Stimulated activated CD4-positive, alpha-beta T cell treated with anti-CD3 and anti-CD28 coated beads, TNF-alpha, amount 100 ng/mL, for 24 hours (primary cell): ENCODE results near the gene C9orf152.
"Not testable (repeated sequence)": the region's sequence is repeated elsewhere in the genome, so short reads cannot be mapped to it uniquely, and the experiment has no call there.

ENCODE experiments used
- DNase-seq, 3 experiments: peaks; one replicate each; pipeline ENCODE4 v3.0.0-alpha.2; 2020; ENCODE audit warnings: low read depth in 3 of 3

Gene C9orf152

GRCh38 chr9:110208031-110208430, at the start of gene C9orf152:
TSS of gene C9orf152 (minus strand) at chr9:110208159. CDS start at chr9:110207579, 580 bp downstream.
- no peak for DNase-seq

GRCh38 chr9:110257097-110257841, 49.3 kb upstream of the C9orf152 start:
- peak in 1 of 3 experiments; percentile 6 for DNase-seq

- DNase-seq: peak; percentile 76 to 90 (median 78)
These were observed 48.6 kb upstream of the C9orf152 start, which contains the start of gene TXN for GRCh38 chr9:110256380-110257096. TSS of gene TXN (minus strand) at chr9:110256507. CDS start at chr9:110256435, 72 bp downstream.

- DNase-seq: peak in 2 of 3 experiments; percentile 16 to 64
These were observed 47.8 kb upstream of the C9orf152 start for GRCh38 chr9:110255463-110256379.

GRCh38 chr9:110255034-110255462, 47.1 kb upstream of the C9orf152 start:
- no peak for DNase-seq

- DNase-seq: no peak
These were observed 46.5 kb upstream of the C9orf152 start for GRCh38 chr9:110254500-110254899.

- DNase-seq: no peak
These were observed 44.7 kb upstream of the C9orf152 start for GRCh38 chr9:110252509-110253139.

GRCh38 chr9:110251770-110252169, 43.8 kb upstream of the C9orf152 start:
- not testable (repeated sequence) for DNase-seq

- DNase-seq: no peak
These were observed 43.3 kb upstream of the C9orf152 start for GRCh38 chr9:110251212-110251611.

GRCh38 chr9:110249603-110250002, 41.6 kb upstream of the C9orf152 start:
- DNase-seq: no peak

GRCh38 chr9:110248361-110248760, 40.4 kb upstream of the C9orf152 start:
- DNase-seq: no peak

- no peak for DNase-seq
These were observed 38.3 kb upstream of the C9orf152 start for GRCh38 chr9:110246214-110246613.

- no peak for DNase-seq
These were observed 36.7 kb upstream of the C9orf152 start for GRCh38 chr9:110244616-110245015.

GRCh38 chr9:110241858-110242321, 33.9 kb upstream of the C9orf152 start:
- no peak for DNase-seq

- DNase-seq: no peak
These were observed 33.4 kb upstream of the C9orf152 start for GRCh38 chr9:110241260-110241857.

GRCh38 chr9:110240198-110240597, 32.2 kb upstream of the C9orf152 start:
- DNase-seq: no peak

- DNase-seq: no peak
These were observed 20.4 kb upstream of the C9orf152 start for GRCh38 chr9:110228321-110228720.

GRCh38 chr9:110224583-110224982, 16.6 kb upstream of the C9orf152 start:
- DNase-seq: no peak

GRCh38 chr9:110220809-110221208, 12.8 kb upstream of the C9orf152 start:
- DNase-seq: no peak

GRCh38 chr9:110217656-110218099, 9.7 kb upstream of the C9orf152 start:
- DNase-seq: no peak
